NCI-H1105 (cell line): ENCODE data around the gene CDH1.

Experiments
- DNase-seq: peaks from one replicate; lab custom pipeline; 2025; lab: John Stamatoyannopoulos, UW

The CDH1 gene

DNA sequence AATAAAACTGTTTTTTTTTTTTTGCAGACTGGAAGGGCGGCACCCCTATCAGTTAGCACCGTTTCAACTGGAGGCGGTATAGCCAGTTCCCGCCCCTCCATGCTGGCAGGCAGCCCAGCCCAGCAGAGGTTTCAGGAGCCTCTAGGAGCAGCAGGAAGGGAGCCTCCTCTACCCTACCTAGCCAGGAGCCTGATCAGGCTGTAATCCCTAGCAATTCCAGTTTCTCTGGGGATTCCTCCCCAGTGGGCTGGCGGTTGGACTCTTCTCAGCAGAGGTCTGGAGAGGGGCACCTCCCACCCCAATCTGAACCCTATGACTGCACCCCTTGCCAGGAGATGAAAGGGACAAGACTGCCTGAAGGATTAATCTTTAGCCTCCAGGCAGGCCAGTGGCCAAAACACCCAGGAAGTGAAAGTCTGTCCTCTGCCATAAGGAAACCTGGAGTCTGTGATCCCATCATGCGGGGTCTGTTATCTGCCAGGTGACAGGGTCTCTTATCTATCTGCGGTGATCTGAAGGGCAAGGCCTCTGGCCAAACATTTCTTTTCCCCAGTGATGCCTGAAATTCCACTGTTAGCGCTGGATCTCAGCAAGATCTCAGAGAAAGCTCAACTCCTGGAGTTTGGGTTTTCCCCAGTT lies 4.9 kb upstream of the CDH1 start:
- peak; percentile 23 for DNase-seq

DNA sequence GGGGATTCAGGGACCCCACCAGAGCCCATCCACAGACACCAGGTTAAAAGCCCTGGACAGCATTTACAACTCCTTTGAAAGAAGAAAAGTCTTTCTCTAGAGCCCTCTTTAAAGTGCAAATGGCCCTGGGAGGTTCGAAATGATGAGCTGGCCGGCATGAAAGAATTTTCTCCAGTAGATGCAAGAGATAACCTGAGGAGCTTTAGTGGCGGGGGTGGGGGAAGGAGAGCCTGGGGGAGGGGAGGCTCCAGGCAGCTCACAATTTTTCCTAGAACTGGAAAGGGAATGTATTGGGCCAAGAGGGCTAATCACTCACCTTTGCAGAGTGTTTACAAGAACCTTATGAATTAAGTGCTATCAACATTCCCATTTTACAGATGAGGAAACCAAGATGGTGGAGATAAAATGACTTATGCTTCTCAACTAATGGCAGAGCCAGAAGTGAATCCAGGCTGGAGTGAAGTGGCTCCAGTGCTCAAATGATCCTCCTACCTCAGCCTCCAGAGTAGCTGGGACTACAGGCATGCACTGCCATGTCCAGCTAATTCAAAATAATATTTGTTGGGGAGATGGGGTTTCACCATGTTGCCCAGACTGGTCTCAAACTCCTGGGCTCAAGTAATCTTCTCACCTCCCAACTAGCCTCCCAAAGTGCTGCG lies 4.2 kb upstream of the CDH1 start:
- no peak for DNase-seq

DNA sequence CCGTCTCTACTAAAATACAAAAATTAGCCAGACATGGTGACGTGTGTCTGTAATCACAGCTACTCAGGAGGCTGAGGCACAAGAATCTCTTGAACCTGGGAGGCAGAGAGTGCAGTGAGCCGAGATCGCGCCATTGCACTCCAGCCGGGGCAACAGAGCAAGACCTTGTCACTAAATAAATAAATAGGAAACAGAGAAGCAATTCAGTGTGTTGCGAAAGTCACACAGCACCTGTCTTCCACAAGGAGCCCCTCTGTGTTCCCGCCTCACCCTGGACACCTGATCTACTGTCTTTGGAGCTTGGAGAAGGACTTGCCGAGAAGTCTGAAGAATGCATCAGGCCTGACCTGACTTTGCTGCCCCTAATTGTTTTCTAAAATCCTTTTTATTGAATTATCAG lies 3.5 kb upstream of the CDH1 start:
- DNase-seq: no peak

DNA sequence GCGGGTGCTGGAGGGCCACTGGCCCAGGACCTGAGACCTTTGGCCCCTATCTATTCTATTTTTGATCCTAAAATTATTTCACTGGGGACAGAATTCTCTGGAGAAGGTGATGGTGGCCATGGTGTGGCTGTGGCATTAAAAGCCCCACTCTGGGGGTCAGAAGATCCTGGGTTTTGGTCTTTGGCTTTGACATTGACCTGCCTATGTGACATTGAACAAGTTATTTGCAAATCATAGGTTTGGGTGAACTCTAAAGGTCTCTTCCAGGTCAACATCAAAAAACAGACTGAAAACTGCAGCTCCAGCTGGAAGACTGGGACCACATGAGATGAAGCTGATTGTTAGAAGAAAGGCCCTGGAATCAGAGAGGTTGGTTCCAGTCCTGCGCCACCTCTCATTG lies 2.3 kb upstream of the CDH1 start:
- DNase-seq: no peak

DNA sequence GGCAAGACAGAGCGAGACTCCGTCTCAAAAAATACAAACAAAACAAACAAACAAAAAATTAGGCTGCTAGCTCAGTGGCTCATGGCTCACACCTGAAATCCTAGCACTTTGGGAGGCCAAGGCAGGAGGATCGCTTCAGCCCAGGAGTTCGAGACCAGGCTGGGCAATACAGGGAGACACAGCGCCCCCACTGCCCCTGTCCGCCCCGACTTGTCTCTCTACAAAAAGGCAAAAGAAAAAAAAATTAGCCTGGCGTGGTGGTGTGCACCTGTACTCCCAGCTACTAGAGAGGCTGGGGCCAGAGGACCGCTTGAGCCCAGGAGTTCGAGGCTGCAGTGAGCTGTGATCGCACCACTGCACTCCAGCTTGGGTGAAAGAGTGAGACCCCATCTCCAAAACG lies 531 bp upstream of the CDH1 start:
- DNase-seq: no peak

DNA sequence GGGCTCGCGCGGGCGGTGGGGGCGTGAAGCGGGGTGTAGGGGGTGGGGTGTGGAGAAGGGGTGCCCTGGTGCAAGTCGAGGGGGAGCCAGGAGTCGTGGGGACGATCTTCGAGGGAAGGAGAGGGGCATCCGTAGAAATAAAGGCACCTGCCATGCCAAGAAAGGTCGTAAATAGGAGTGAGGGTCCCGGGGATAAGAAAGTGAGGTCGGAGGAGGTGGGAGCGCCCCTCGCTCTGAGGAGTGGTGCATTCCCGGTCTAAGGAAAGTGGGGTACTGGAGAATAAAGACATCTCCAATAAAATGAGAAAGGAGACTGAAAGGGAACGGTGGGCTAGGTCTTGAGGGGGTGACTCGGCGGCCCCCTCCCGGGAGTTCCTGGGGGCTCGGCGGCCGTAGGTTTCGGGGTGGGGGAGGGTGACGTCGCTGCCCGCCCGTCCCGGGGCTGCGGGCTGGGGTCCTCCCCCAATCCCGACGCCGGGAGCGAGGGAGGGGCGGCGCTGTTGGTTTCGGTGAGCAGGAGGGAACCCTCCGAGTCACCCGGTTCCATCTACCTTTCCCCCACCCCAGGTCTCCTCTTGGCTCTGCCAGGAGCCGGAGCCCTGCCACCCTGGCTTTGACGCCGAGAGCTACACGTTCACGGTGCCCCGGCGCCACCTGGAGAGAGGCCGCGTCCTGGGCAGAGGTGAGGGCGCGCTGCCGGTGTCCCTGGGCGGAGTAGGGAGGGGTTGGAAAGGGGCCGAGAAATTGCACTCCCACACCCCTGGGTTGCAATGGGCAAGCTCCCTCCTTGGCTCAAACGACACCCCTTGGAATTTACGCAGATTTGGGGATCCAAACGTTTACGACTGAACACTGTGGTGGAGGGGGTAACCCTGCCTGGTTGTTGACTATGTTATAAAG lies 888 bp downstream of the CDH1 start:
- DNase-seq: peak; percentile 33

DNA sequence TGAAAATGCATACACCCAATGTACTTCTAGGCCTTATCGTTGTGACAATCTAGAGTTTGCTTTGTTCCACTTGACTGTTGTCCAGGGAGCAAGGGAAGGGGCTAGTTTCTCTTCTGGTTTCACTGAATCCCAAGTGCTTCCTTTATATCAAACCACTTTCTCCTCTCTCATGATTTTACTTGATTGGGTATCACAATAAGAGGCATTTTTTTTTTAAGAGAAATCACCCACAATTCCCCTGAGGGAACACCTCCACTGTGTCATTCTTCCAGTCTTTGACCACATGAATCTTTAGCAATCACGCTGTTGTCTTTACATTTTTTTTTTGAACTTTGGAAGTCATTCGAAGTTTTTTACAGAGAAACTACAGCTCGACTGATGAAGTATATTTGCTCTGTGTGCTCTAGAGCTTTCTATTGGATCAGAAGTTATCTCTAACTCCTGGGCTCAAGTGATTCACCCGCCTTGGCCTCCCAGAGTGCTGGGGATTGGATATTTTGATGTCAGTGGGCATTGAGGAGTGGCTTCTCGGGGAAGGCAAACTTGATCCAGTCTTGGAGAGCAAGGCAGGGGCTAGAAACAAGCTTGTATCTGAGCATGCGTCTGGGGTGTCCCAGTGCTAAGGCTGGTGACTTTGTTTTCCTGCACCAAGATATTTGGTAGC lies 3.0 kb downstream of the CDH1 start:
- no peak for DNase-seq

DNA sequence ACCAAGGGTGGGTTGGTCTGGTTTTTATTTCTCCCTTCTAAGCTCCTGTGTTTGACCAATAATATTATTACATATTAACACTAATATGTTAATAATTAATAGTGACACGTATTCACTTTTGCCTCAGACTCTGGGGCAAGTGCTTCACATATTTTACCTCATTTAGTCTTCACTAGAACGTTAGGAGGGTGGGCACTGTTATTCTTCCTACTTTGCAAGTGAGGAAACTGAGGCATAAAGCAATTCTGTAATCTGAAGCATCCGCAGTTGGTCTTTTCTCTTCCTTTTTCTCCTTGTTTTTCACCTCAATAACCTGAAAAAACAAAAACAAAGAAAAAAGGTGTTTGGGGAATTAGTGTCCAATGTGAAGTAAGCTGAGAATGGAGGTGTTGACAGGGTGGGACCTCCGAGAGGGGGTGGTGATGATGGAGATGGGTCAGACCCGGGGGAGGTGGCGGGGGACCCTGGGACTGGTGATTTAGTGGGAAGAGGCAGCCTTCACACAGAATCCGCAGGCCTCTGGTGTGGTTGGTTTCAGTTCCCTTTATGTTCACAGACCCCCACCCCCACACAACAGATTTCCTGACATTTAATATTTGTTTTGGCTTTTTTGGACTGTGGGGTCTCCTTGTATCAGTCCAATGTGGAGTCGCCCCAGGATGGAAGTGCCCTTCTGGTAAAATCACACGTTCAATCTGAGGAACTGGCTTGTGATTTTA lies 3.7 kb downstream of the CDH1 start:
- no peak for DNase-seq

DNA sequence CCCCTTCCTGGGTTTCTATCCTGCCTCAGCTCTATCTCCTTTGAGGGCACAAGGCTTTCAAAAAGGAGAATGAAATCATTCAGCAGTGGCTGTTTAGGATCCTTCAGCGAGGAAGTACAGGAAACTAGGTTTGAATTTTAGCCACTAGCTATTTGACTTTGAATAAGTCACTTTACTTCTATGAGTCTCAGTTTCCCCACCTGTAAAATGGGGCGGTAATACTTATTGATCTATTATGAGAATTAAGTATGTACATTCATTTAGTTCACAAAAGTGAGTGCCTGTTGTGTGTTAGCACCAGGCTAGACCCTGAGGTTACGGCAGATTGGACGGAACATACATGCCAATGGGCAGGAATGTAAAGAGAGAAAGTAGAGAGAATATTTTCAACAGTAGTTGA lies 6.6 kb downstream of the CDH1 start:
- no peak for DNase-seq

DNA sequence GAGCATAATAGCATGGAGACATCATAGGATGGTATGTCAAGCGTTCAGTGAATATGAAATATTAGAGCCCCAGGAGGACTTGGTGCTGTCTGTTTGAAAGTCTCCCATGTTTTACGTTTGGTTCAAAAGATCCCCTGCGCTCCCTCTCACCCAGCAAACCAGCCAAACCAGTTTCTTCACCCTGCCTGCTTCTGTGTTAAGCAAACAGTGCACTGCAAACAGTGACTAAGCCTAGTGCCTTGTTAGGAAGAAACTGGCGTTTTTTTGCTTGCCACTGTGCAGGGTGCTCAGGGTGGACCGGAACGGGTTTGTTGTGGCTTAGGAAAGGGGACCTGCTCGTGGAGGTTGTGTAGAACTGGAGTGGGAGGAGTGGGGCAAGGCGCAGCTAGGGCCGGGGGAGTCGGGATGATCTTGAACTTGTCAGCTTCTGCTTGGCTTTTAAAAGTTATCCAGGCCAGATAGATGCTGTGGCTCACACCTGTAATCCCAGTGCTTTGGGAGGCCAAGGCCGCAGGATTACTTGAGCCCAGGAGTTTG lies 7.7 kb downstream of the CDH1 start:
- peak; percentile 73 for DNase-seq

DNA sequence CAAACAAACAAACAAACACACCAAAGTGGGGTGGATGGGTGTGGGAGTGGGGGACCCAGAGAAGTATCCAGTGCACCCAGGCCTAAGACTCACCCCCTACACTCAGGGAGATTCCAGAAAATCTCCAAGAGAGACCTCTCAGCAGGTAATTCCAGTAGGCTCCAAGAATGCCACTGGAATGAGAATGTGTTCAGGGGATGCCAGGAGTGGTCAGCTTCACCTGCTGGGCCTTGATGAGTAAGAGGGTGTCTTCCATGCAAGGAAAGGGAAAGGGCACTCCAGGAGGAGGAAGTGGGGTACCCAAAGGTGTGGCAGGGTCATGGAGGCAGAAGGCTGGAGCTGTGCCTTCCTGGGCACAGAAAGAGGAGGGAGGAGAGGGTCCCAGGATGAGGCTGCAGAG lies 9.9 kb downstream of the CDH1 start:
- no peak for DNase-seq

DNA sequence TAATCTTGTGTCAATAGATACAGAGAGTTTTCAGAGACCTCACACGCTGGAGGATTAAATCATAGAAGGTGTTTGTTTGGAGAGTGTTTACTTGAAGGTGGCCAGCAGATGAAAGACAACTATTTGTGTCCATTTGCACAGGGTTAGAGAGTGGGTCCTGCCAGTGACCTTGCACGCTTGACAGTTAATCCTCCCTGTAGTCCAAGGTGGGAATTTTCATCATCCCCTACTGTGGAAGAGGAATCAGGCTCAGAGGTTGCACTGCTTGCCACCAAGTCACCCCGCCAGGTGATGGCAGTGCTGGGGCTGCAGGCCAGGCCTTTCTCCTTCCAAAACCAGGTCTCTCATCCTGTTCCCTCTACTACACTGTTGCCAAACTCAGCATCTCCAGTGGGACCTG lies 12.3 kb downstream of the CDH1 start:
- no peak for DNase-seq

DNA sequence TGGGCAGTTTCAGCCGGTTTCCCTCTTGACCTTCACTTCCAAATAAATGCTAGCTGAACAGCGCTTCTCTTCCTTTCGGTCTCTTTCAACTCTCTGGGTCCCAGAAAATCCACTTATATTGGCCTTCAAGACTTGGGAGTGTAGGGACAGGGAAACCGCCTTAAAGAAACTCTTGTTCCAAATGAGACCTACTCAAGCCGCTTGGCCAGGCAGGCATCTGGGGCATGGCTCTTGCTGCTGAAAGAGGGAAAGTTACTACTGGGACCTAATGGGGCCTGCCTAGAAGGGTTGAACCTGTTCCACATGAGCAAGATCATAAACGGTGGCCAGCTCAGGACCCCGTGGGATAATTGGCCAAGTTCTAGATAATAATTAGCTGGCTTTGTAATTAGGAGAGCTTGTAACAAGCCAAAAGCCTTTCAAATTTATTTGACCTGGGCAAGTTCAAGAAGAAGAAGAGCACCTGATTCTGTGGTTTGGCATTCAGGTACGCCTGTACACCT lies 13.2 kb downstream of the CDH1 start:
- DNase-seq: no peak

DNA sequence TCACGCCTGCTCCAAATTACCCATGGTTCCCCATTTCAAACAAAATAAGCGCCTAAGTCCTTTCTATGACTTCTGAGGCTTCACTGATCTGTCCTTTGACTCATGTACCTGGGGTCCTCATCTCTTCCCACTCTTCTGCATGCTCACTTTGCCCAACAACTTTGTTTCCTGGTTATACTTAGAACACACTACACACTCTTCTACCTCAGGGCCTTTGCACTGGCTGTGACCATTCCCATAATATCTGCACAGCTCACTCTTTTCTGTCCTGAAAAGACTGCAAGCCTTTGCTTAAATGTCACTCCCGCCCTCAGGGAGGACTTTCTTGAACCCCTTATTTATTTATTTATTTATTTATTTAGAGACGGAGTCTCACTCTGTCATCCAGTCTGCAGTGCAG lies 14.1 kb downstream of the CDH1 start:
- DNase-seq: no peak

DNA sequence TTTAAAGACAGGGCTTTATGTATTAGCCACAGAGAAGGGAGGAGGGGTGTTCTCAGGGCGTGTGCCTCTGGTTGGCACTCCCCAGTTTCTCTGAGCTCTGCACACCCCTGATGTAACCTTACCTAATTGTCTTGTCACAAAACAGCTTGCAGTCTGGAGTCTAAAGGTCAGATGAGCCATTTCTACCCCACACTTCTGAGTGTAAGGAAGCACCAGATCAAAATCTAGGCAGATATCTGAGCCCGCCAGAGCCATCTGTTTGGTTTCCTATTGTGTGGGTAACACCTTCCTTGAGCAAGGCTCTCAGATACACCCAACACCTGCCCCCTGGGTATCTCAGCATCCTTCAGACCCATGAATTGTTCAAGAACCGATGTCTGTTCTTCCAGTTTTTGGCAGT lies 15.5 kb downstream of the CDH1 start:
- DNase-seq: no peak

DNA sequence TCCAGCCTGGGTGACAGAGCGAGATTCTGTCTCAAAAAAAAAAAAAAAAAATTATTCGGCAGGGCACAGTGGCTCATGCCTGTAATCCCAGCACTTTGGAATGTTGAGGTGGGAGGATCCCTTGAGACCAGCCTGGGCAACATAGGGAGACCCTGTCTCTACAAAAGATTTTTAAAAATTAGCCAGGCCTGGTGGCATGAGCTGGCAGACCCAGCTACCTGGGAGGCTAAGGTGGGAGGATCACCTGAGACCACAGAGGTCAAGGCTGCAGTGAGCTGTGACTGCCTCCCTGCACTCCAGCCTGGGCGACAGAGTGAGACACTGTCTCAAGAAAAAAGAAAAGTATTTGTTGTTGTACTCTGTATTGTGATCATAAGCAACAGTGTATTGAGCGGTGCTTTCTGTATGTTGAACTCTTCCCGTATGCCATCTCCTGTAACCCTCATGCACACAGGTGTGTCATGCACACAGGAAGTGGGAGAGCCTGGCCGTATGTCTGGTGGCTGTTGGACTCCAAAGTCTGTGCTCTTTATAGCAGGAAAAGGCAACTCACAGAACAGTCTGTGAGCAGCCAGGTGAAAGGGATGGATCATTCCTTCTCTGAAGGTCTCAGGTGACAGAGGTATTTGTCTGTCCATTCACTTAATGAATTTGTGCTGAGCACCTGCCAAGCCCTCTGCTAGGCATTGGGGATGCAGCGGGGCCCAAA lies 17.1 kb downstream of the CDH1 start:
- DNase-seq: no peak

DNA sequence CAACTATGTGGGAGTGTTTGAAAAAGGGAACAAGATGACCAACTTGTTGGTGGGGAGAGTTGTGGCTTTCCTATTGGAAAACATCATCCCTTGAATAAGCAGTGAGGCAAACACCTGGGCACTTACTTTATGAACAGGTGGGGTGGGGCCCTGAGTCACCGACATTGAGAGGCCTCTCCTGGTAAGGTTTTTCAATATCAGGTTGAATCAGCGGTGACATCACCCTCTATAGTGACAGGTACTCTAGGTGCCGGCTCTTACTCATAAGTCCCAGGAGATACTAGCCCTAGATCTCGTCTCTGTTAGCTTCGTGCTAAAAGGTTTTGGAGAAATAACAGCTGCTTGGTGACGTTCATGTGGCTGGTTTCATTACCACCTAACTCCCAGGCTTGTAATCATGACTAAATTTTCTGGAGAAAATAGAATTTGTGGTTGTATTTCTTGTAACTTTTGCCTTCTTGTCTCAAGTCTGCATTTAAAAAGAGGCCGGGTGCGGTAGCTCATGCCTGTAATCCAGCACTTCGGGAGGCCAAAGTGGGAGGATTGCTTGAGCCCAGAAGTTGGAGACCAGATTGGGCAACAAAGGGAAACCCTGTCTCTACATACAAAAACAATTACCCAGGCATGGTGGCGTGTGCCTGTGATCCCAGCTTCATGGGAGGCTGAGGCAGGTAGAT lies 19.3 kb downstream of the CDH1 start:
- DNase-seq: no peak

DNA sequence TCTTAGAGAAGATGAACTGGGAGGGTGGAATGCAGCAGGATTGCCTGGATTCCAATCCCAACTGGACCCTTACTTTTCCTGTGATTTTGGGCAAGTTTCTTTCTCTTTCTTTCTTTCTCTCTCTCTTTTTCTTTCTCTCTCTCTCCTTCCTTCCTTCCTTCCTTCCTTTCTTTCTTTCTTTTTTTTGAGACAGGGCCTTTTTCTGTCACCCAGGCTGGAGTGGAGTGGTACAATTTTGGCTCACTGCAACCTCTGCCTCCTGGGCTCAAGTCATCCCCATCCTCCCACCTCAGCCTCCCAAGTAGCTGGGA lies 20.5 kb downstream of the CDH1 start:
- DNase-seq: no peak

DNA sequence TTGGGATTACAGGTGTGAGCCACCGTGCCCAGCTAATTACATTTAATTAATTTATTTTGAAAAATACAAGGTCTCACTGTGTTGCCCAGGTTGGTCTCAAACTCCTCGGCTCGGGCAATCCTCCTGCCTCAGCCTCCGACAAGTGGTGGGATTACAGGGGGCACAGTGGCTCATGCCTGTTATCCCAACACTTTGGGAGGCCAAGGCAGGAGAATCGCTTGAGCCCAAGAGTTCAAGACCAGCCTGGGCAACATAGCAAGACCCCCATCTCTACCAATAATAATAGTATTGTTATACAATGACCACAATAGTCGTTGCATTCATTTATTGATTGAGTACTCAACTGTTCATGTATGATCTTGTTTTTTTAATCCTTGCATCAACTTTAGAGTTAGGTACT lies 22.0 kb downstream of the CDH1 start:
- no peak for DNase-seq

DNA sequence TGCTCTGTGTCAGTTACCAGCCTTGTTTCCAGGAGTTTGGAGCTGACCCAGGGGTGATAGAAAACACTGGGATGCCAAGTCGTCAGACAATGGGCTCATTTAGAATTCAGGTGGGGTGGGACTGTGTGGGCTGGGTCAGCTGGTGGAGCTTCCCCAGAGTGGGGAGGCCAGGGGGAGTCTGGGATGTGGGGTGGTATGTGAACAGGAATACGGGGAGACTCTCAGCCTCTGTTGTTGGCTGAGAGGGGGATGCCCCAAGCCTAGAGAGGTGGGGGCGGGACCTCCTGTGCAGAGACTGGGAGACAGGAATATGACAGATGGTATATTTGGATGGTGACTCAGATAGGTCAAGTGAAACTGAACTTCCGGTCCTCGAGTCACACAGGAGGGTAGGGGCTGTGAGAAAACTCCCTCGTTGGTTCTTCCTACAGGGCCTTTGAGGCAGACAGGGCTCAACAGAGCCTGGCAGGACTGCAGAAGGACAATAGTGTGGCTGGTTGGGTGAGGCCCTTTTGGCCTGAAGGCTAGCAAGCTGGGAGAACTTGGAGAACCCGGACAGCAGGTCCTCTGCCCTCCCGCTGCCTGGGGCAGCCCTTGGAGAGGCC lies 23.7 kb downstream of the CDH1 start:
- no peak for DNase-seq
